Effector CD4-positive, alpha-beta T cell (primary cell): ENCODE data around the gene FNDC8. TPM values are rescaled to one million over a fixed set of nuclear protein-coding genes. Genes with fewer than 3 reads are reported as not detected.
"Not testable (repeated sequence)": the region's sequence is repeated elsewhere in the genome, so short reads cannot be mapped to it uniquely, and the experiment has no call there.

Experiments
- DNase-seq: peaks from one replicate; pipeline ENCODE4 v3.0.0-alpha.2; 2020
- total RNA-seq: gene quantifications from one replicate; lab custom pipeline; 2026; lab: John Stamatoyannopoulos, UW

FNDC8 gene
- not detected for total RNA-seq

GRCh38 chr17:35121315-35121714, at the start of gene FNDC8:
TSS of gene FNDC8 (plus strand) at chr17:35121615. CDS start at chr17:35121694, 79 bp downstream.
- DNase-seq = no peak

DNA sequence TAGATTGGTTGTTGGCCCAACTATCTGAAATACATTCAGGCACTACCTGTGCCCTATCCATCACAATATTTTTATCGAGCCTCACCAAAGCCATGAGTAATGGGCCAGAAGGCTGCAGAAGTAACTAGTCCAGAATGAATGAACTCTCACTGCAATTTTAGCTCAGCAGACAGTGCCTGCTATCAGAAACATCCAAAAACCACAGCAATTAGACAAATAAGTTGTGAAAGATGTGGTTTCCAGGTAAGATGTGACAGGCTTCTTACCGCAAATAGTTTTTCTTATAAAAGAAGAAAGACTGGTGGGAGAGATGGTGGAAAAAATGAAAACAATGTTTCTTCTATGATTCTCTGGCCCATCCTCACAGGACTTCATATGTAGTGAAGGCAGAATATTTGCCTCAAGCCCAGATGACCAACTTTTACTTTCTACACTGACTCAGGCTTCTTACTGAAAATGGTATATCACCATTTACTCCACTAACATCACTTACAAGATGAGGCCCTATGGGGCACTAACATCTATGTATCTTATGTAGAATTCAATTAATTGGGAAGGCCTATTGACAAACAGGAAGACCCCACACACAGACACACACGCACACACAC, 48.1 kb upstream of the FNDC8 start:
- DNase-seq = no peak

GRCh38 chr17:35073991-35074627, 47.3 kb upstream of the FNDC8 start:
- no peak for DNase-seq

- DNase-seq = no peak
Measured at GRCh38 chr17:35074711-35075707, 46.4 kb upstream of the FNDC8 start.

DNA sequence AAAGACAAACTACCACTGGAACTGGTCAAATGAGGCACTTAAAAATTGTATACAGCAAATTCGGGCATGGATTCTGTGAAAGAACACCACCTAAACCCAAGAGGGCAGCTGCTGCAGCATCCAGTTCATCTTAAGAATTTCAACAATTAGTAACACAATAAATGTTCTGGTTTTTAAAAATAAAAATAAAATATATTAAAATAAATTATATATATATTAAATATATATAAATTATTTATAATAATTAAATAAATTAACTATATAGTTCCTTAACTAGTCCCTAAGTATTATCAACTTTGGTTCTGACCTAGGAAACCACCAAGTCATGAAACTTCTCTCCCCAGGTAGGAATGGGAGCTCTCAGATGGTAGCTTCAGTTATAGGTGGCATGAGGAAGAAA, 44.5 kb upstream of the FNDC8 start:
- no peak for DNase-seq

- no peak for DNase-seq
Measured at GRCh38 chr17:35079547-35080423, 41.6 kb upstream of the FNDC8 start.

DNA sequence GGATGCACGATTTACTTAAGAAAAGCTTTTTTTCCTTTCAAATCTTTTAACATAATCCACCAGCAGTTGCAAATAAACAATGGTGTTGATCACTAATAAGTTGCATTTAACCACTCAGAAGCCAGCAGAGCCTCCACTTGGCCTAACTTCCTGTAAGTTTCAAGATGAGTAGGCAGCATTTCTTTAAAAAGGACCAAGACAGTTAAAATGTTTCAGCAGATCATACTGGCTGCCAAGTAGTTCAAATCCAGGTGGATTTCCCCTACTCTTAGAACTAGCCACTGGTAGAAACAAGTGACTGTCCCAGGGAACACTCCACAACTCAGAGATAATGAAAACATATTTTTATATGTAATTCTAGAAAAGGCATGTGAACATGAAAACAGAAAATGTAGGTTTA, 40.9 kb upstream of the FNDC8 start:
- no peak for DNase-seq

GRCh38 chr17:35081638-35082037, 39.8 kb upstream of the FNDC8 start:
- no peak for DNase-seq

- DNase-seq = no peak
Measured at GRCh38 chr17:35082073-35082657, 39.2 kb upstream of the FNDC8 start.

- DNase-seq = no peak
Measured at GRCh38 chr17:35083071-35083470, 38.3 kb upstream of the FNDC8 start.

GRCh38 chr17:35084987-35085386, 36.4 kb upstream of the FNDC8 start:
- DNase-seq = no peak

DNA sequence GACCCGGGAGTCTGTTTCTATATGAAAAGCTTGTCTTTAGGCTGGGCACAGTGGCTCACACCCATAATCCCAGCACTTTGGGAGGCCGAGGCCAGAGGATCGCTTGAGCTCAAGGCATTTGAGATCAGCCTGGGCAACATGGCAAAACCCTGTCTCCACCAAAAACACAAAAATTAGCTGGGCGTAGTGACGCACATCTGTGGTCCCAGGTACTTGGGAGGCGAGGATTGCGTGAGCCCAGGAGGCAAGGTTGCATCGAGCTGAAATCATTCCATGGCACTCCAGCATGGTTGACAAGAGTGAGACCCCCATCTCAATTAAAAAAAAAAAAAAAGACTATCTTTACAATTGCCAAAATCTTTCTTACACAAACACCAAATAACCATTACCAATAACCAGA, 35.3 kb upstream of the FNDC8 start:
- DNase-seq = no peak

DNA sequence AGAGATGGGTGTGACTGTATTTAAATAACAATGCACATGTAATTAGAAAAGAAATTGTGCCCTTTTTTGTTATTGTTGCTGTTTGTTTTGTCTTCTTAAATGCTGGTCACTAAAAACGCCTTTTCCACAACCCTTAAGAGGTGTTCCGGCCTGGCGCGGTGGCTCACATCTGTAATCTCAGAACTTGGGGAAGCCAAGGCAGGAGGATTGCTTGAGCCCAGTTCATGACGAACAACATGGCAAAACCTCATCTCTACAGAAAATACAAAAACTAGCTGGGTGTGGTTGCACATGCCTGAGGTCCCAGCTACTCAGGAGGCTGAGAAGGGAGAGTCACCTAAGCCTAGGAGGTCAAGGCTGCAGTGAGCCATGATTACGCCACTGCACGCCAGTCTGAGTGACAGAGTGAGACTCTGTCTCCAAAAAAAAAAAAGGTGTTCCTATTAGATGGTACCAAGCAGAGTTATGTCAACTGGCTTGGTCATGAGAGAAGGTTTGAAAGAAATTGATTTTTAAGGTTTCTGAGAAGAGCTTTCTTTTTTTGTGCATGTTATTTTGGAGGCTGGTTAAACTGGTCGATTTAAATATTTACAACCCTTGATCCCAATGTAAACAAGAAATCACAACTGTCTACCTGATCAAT, 34.4 kb upstream of the FNDC8 start:
- DNase-seq = no peak

DNA sequence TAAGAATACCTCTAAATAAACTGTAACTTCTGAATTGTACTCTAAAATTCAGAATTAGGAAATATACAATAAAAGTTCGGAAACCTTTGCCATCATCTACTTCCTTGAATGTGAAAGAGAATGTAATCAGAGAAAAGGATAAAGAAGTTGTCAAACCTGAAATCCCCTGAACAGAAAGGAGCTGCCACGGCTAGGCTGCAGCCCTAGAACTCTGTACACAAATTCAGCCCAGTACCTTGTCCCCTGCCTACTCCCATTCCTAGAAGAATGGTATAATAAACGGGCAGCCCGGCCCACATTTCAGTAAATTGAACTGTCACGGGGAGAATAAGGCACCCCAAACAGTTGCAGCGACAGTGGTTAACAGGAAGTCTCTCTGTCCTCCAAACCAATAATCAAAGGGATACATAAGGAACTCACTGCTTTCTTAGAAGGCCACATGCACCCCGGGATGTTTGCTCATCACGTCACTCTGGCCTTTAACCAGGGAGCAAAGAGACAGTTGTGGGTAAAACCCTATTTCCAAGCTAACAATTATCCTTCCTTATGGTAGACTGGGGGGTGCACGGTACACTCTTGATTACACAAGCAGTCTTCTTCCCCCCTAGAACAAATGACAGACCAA, 33.6 kb upstream of the FNDC8 start:
- no peak for DNase-seq

- DNase-seq = no peak
Measured at GRCh38 chr17:35088356-35088880, 33.0 kb upstream of the FNDC8 start.

GRCh38 chr17:35088881-35089585, 32.4 kb upstream of the FNDC8 start:
- DNase-seq = peak; percentile 83

DNA sequence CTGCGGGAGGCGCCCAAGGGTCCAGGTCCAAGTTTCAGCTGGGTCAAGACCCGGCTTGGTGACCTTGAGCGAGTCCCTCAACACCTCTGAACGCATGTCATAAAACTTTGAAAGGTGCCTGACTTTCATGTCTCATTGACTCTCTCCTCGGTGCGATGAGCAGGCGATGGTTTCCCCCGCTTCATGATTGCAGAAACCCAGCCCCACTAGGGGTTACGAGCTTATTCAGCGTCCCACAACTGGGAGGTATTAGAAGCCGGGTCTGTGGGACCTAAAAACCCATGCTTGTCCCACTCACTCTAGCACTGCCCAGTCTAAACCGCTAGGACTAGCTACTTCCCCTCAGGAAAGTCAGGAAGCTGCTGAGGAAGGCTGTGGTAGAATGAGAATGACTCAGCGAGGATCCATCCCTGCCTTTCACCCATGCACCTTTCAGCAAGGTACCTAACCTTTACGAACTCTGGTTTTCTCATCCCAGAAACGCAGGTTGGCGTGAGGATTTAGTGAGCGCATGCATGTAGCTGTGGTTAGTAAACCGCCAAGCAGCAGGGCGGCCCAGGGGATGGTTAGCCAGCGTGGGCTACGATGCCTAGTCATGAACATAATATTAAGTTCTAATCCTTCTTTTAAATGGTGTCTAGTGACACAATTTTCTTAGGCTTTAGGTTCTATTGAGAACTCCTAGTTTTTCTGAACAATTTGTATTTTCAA, 31.7 kb upstream of the FNDC8 start:
- DNase-seq = peak; percentile 35

- not testable (repeated sequence) for DNase-seq
Measured at GRCh38 chr17:35090707-35091106, 30.7 kb upstream of the FNDC8 start.

DNA sequence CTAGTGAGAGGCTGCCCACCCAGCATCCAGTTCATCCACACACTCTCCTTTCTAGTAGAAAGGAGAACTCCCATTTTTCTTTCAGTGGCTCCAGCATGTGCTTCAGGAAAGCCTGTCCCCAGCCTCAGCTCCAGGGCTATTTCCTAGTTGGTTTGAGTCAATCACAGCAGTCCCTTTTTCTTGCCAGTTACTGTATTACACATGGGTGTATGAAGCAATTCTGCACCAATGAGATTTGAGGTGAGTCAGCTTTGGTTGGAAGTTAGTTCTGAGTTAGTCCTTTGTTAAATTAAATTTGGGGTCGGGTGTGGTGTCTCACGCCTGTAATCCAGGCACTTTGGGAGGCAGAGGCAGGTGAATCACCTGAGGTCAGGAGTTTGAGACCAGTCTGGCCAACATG, 26.5 kb upstream of the FNDC8 start:
- DNase-seq = no peak

- no peak for DNase-seq
Measured at GRCh38 chr17:35095741-35096140, 25.7 kb upstream of the FNDC8 start.
